Omental fat pad (tissue), 4 donors: Measurements from ENCODE around the gene FOXI3. TPM values are rescaled to one million over a fixed set of nuclear protein-coding genes. Genes with fewer than 3 reads are reported as not detected.

ENCODE experiments used
- ATAC-seq: fragments of 150-250 bp; one replicate; pipeline ENCODE4 v1.9.1; 2016; ENCODE audit warnings: mild to moderate bottlenecking, moderate library complexity; ENCODE audit not compliant: low FRiP score
- DNase-seq: peaks from one replicate; pipeline ENCODE4 v3.0.0-alpha.2; 2019; ENCODE audit warnings: low spot score
- CTCF ChIP-seq, 3 donors: fragments of 450-650 bp; IDR thresholded peaks; one replicate each; pipeline ENCODE4 v1.5.1; 2016 to 2017; ENCODE audit warnings: antibody characterized with exemption in 3 of 3, mild to moderate bottlenecking in 3 of 3, moderate library complexity in 2 of 3
- total RNA-seq, 4 donors: library from RNA; depleted of rRNA; stranded (reverse); fragments of >200 nt; gene quantifications; one replicate each; pipeline ENCODE4 v1.1.0, GENCODE V29; 2016

Gene FOXI3
- total RNA-seq, 4 donors from 2014 or later, result not detected

- DNase-seq (no peak), ATAC-seq (no peak)
- TF ChIP-seq CTCF (IDR thresholded peaks at IDR 0.05), result no peak
Measured at GRCh38 chr2:88481691-88482336, 29.3 kb upstream of the FOXI3 start.

DNA sequence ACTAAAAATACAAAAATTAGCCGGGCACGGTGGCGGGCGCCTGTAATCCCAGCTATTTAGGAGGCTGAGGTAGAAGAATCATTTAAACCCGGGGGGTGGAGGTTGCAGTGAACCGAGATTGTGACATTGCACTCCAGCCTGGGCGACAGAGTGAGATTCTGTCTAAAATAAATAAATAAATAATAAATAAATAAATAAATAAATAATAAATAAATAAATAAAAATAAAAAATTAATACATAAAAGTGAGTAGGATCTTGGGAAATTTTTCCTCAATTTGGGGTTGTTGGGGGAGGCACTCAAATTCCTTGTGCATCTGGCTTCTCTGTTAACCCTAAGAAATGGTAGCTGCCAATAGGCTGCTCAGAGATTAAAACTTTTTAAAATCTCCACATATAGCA, 20.3 kb upstream of the FOXI3 start:
- ATAC-seq, result no peak
- no peak for DNase-seq
- no peak for TF ChIP-seq CTCF (IDR thresholded peaks at IDR 0.05)

DNA sequence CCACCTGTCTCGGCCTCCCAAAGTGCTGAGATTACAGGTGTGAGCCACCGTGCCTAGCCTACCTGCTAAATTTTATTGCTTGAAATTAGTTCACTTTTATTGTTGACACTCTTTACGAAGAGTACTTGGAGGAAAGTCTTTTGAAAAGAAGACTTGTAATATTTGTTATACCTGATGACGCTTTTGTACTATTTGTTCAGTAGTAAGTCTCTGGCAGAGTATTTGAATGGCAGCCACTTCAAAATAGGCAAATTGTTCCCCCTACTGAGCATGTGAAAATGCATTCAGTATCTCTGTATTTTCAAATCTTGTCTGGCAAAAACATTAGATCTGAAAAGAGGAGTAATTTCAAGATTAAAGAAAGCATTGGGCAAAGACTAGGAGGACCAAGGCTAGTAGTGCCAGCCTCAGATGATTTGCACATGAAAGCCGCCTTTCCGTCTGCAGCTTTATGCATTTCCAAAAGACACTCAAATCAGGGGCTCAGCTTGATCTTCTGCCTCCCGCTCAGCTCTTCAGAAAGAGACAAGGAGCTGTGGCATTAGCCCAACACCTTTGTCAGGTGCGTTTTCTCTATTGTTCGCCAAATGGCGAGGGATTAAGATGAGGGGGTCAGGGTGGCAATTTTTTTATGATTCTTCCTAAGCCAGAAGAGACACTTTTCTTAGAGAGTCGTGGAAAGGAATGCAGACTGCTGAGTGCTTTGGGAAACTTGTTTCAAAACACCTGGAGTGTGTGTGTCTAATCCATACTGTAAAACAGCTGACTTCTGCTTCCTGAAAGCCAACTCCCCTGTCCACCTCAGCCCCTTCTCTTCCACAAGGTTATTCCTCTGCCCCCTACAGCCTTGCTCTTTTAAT, 18.8 kb upstream of the FOXI3 start:
- TF ChIP-seq CTCF (IDR thresholded peaks at IDR 0.05), result no peak
- DNase-seq (no peak), ATAC-seq (no peak)

GRCh38 chr2:88469202-88470114, 17.0 kb upstream of the FOXI3 start:
- TF ChIP-seq CTCF (IDR thresholded peaks at IDR 0.05), result no peak
- ATAC-seq (no peak), DNase-seq (no peak)

DNA sequence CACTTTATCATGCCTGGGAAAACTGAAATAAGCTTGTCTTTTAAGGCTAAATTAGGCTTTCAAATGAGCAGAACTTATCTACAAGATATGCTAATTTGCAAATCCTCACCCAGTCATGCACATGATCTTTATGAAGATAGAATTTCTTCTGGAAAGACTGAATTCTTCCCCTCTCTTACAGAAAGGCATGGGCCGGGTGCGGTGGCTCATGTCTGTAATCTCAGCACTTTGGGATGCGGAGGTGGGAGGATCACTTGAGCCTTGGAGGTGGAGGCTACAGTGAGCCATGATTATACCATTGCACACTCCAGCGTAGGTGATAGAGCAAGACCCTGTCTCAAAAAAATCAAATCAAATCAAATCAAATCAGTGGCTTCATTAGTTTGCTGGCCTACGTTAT, 11.7 kb upstream of the FOXI3 start:
- DNase-seq (no peak), ATAC-seq (no peak)

DNA sequence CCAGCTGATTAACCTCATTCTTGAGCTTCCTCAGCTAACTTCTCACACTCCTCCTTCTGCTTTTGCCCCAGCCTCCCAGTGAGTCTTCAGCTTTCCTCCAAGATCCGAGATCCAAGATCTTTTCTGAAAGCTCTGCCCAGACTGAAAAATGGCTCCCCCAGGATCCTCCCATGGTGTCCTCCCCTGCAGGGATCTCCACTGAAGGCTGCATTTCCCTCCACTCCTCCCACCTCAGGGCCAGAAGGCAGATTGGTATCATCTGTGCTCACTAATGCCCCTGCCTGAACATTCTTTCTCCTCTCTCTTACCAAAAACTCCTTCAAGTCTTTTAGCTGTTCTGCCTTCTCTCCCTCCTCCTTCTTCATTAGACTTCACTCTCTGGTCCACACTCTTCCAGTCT, 6.1 kb upstream of the FOXI3 start:
- DNase-seq, result no peak
- TF ChIP-seq CTCF (IDR thresholded peaks at IDR 0.05), result no peak
- no peak for ATAC-seq

More for the DNA sequence above, 11.7 kb upstream of the FOXI3 start:
- no peak for TF ChIP-seq CTCF (IDR thresholded peaks at IDR 0.05)
